BJ (cell line): ENCODE results near the gene TMEM98. TPM values are rescaled to one million over a fixed set of nuclear protein-coding genes. Genes with fewer than 3 reads are reported as not detected.
"Not testable (repeated sequence)": the region's sequence is repeated elsewhere in the genome, so short reads cannot be mapped to it uniquely, and the experiment has no call there.

ENCODE experiments used
- CTCF ChIA-PET: fragments of 350-600 bp; formaldehyde crosslinking; extraction: SDS; loops from one replicate; lab custom pipeline; 2021; ENCODE audit warnings: antibody characterized with exemption, inconsistent platforms; lab: Yijun Ruan, JAX
- POLR2A ChIA-PET: fragments of 300-600 bp; sonication (Branson Sonifier 250); formaldehyde crosslinking; extraction: SDS; loops from one replicate; lab custom pipeline; 2021; ENCODE audit warnings: antibody characterized with exemption; lab: Charles Lee
- DNase-seq: peaks from one replicate; pipeline ENCODE4 v3.0.0-alpha.2; 2011; ENCODE audit warnings: low read depth
- H3K27me3 ChIP-seq: 2 replicates; pipeline ENCODE4 v1.6.0; 2011; ENCODE audit warnings: low read length; ENCODE audit not compliant: control insufficient read depth, insufficient read depth
- H3K36me3 ChIP-seq: 2 replicates; pipeline ENCODE4 v1.5.1; 2011; ENCODE audit warnings: low read length; ENCODE audit not compliant: control insufficient read depth, insufficient read depth
- H3K4me3 ChIP-seq: 2 replicates; pipeline ENCODE4 v1.5.1; 2011; ENCODE audit warnings: low read depth, mild to moderate bottlenecking, control low read depth, low read length
- polyA plus RNA-seq: library from polyadenylated mRNA; depleted of rRNA; stranded (reverse); fragments of >200 nt; gene quantifications from 2 replicates; pipeline ENCODE4 v1.2.3, GENCODE V29; 2011
- TF ChIP-seq, protein P1 (sequence below): IDR thresholded peaks from 2 replicates; pipeline ENCODE4 v1.5.1; 2011; ENCODE audit warnings: low read depth, mild to moderate bottlenecking, control low read depth, inconsistent platforms, low read length, moderate library complexity; ENCODE audit not compliant: insufficient read depth

The TMEM98 gene
- polyA plus RNA-seq, 1 experiment, result 331 TPM

DNA sequence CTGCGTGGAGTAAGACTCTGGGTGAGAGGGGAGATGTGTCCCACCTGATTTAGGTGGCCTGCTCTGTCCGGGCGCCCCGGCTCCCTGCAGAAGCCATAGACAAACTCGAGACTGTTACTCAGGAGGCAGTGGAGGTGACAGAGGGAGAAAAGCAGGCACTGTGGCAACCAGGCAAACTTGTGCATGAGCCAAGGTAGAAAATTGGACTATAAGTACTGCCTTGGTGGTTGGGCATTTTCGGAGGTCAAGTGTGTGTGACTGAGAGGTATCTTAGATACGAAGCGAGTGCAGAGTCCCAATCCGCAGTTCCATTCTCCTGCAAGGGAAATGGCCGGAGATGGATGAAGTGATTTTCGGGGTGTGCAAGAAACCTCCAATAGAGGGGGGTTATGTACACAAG lies 36.6 kb downstream of the TMEM98 start:
- TF ChIP-seq, protein P1, sequence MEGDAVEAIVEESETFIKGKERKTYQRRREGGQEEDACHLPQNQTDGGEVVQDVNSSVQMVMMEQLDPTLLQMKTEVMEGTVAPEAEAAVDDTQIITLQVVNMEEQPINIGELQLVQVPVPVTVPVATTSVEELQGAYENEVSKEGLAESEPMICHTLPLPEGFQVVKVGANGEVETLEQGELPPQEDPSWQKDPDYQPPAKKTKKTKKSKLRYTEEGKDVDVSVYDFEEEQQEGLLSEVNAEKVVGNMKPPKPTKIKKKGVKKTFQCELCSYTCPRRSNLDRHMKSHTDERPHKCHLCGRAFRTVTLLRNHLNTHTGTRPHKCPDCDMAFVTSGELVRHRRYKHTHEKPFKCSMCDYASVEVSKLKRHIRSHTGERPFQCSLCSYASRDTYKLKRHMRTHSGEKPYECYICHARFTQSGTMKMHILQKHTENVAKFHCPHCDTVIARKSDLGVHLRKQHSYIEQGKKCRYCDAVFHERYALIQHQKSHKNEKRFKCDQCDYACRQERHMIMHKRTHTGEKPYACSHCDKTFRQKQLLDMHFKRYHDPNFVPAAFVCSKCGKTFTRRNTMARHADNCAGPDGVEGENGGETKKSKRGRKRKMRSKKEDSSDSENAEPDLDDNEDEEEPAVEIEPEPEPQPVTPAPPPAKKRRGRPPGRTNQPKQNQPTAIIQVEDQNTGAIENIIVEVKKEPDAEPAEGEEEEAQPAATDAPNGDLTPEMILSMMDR, result no peak
- Histone ChIP-seq H3K4me3 (no peak overlapping the region), H3K36me3 (no peaks in the 10 kb centered on the region), H3K27me3 (peaks cover 1% of the 10 kb centered on the region; the same call in 1 of the 2 replicates)
- no peak for DNase-seq
- CTCF ChIA-PET, result no interaction called here
- POLR2A ChIA-PET, result no interaction called here

DNA sequence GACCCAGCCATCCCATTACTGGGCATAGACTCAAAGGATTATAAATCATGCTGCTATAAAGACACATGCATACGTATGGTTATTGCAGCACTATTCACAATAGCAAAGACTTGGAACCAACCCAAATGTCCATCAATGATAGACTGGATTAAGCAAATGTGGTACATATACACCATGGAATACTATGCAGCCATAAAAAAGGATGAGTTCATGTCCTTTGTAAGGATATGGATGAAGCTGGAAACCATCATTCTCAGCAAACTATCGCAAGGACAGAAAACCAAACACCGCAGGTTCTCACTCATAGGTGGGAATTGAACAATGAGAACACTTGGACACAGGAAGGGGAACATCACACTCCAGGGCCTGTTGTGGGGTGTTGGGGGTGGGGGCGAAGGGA lies 41.3 kb downstream of the TMEM98 start:
- H3K36me3 ChIP-seq, DNase-seq, CTCF ChIA-PET, POLR2A ChIA-PET, H3K27me3 ChIP-seq, H3K4me3 ChIP-seq: not testable (repeated sequence)

DNA sequence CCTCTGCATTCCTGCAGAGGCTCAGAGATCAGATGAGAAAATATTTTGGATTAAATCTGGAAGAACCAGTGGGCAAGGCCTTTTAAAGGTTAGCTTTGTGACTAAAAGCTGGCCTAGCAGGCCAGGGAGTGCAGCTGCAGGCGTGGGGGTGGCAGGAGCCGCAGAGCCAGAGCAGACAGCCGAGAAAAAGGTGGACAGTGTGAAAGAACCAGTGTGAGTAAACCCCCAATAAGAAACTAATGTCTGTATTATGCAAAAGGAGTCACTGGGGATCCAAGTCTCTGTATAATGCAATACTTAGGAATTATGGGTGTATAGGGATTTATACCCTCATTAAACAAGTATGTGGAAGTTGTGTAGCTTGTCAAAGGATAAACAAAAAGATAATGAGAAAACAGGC lies 42.3 kb downstream of the TMEM98 start:
- peak; percentile 8 for DNase-seq
- H3K4me3 ChIP-seq, result no peak overlapping the region
- H3K36me3 ChIP-seq, result no peaks in the 10 kb centered on the region
- TF ChIP-seq, protein P1, result no peak
- CTCF ChIA-PET, result interaction anchor here (1.3 kb wide), 1 partner anchor 68 kb away, joined by 4 read pairs; no protein-coding TSS in a partner anchor
- POLR2A ChIA-PET, result interaction anchor here (0.9 kb wide), 1 partner anchor 27 kb away, joined by 3 read pairs; no protein-coding TSS in a partner anchor
- H3K27me3 ChIP-seq, result no peaks in the 10 kb centered on the region; the same call in 1 of the 2 replicates

DNA sequence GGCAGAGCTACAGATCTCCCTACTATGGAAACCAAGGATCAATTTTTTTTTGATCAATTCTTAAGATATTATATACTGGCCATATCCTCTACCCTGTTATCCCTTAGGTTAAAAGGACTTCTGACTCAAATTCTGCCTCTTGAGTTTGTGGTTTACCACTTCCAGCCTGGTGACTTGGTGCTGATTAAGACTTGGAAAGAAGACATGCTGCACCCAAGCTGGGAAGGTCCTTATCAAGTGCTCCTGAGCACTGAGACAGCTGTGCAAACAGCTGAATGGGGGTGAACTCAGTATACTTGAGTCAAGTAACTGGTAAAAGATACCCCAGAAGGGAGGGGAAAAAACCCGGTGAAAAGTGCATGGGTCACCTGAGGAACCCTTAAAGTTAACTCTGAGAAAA lies 43.2 kb downstream of the TMEM98 start:
- Histone ChIP-seq H3K27me3 (no peaks in the 10 kb centered on the region; the same call in 1 of the 2 replicates), H3K36me3 (no peaks in the 10 kb centered on the region), H3K4me3 (no peak overlapping the region)
- DNase-seq, result no peak
- ChIA-PET POLR2A (no interaction called here), CTCF (interaction anchor here (0.7 to 1.3 kb wide), 7 partner anchors 11 to 94 kb away, joined by 3 to 5 read pairs (median 3); partner anchors contain the start of gene MYO1D)
- TF ChIP-seq, protein P1, result no peak

DNA sequence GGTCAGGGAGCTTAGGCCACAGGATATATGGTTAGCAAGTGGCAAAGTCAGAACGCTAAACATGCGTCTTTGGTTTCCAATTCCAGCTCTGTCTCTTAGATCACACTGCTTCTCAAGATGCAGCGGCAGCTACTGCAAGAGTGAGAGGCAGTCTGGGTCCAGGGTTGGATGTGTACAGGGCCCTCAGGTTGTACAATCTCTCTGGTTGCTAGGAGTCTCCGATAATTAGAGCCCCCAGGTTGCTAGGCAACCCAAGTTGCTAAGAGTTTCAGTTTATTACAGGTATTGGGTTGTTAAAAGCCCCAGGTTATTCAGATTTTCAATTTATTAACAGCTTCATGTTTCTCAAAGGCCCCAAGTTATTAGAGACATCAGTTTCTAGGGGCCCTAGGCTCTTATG lies 48.2 kb downstream of the TMEM98 start:
- no peak overlapping the region for H3K4me3 ChIP-seq
- TF ChIP-seq, protein P1, result no peak
- DNase-seq, result no peak
- no peaks in the 10 kb centered on the region; the same call in 1 of the 2 replicates for H3K27me3 ChIP-seq
- ChIA-PET POLR2A (no interaction called here), CTCF (interaction anchor here (0.9 to 1.5 kb wide), 2 partner anchors 11 to 22 kb away, joined by 3 read pairs; no protein-coding TSS in a partner anchor)
- no peaks in the 10 kb centered on the region for H3K36me3 ChIP-seq

DNA sequence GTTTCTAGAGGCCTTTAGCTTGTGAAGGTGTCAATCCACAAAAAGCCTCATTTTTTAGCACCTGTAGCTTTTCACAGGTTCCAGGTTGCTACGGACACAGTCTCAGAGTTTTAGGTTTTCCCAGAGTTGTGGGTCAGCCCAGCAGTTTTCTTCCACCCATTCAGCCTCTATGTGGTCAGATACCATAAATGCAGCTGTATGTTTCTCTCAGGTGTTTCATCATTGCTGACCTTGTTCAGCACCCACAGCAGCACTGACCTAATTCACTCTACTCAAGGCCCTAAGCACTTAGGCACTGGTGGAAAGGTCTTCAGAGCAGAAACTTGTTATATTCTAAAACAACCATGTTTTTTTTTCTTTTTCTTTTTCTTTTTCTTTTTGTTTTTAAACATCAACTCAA lies 48.7 kb downstream of the TMEM98 start:
- TF ChIP-seq, protein P1, result no peak
- Histone ChIP-seq H3K27me3 (no peaks in the 10 kb centered on the region; the same call in 1 of the 2 replicates), H3K36me3 (no peaks in the 10 kb centered on the region), H3K4me3 (no peak overlapping the region)
- DNase-seq, result no peak
- POLR2A ChIA-PET, result no interaction called here
- CTCF ChIA-PET, result no interaction called here
